ENCODE measurements around the gene TIGD3. TPM values are rescaled to one million over a fixed set of nuclear protein-coding genes. Genes with fewer than 3 reads are reported as not detected.

TIGD3 gene
- total RNA-seq, 2 experiments from 2014 or later, result 0.42 to 0.79 TPM

DNA sequence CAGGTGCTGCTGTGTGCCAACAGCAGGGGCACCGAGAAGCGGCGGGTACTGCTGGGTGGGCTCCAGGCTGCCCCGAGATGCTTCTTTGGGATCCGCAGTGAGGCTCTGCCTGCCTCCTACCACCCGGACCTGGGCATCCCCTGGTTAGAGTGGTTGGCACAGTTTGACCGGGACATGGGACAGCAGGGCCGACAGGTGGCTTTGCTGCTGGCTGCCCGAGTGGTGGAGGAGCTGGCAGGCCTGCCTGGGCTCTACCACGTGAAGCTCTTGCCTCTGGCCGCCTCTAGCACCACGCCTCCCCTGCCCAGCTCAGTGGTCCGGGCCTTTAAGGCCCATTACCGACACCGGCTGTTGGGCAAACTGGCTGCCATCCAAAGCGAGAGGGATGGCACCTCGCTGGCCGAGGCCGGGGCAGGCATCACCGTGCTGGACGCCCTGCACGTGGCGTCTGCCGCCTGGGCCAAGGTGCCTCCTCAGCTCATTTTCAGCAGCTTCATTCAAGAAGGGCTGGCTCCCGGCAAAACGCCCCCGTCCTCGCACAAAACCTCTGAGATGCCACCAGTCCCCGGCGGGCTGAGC lies 1.9 kb downstream of the TIGD3 start:
- Mint-ChIP-seq H3K9me3 (no peaks in the 10 kb centered on the region), H3K27me3 (peaks cover 4% of the 10 kb centered on the region), H3K27ac (no peak overlapping the region), H3K4me1 (peaks cover 16% of the 10 kb centered on the region), H3K4me3 (peak overlapping the region; percentile 51), H3K36me3 (ENCODE audit: low read depth) (peaks cover 8% of the 10 kb centered on the region)
- POLR2A ChIA-PET, result no interaction called here
- CTCF ChIA-PET, result interaction anchor here (0.7 to 1.3 kb wide), 4 partner anchors 10 to 150 kb away, joined by 3 to 4 read pairs (median 3); no protein-coding TSS in a partner anchor
- DNase-seq, result no peak

DNA sequence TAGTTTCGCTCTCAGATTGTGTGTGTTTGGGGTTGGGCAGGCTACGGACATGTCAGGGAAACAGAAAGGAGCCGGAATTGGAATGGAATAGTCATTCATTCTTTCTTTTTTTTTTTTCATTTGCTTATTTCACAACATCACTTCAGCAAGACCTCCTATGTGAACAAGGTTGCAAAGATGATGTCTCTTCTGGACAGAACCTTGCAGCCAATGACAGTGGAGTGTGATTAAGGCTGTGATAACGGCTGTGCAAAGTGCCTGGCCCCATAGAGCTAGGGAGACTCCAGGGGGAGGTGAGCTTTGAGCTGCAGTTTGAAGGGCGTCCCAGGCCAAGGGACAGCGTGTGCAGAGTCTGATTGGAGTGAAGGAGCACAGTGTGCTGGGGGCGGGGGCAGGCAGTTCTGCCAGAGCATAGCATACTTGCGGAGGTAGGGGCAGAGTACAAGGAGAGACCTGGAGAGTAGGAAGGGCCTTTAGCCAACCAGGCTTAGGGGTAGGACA lies 3.4 kb downstream of the TIGD3 start:
- H3K9me3 Mint-ChIP-seq, result no peaks in the 10 kb centered on the region

GRCh38 chr11:65362320-65362931 lies 7.9 kb downstream of the TIGD3 start:
- Mint-ChIP-seq H3K27ac (peak overlapping the region; percentile 32), H3K4me1 (peaks cover 14% of the 10 kb centered on the region), H3K36me3 (ENCODE audit: low read depth) (no peaks in the 10 kb centered on the region), H3K27me3 (no peaks in the 10 kb centered on the region), H3K4me3 (no peak overlapping the region), H3K9me3 (no peaks in the 10 kb centered on the region)
- DNase-seq, result no peak
- CTCF ChIA-PET, result interaction anchor here (0.8 to 1.3 kb wide), 4 partner anchors 14 to 178 kb away, joined by 3 to 5 read pairs (median 4); no protein-coding TSS in a partner anchor
- POLR2A ChIA-PET, result no interaction called here

More for the DNA sequence above, 3.4 kb downstream of the TIGD3 start:
- ChIA-PET CTCF (interaction anchor here (0.6 to 1.2 kb wide), 11 partner anchors 28 to 489 kb away, joined by 3 to 4 read pairs (median 3); partner anchors contain the start of gene CDC42EP2), POLR2A (interaction anchor here (0.6 kb wide), 1 partner anchor 142 kb away, joined by 3 read pairs; no protein-coding TSS in a partner anchor)
- Mint-ChIP-seq H3K4me3 (no peak overlapping the region), H3K27ac (no peak overlapping the region), H3K27me3 (peaks cover 4% of the 10 kb centered on the region), H3K4me1 (peaks cover 24% of the 10 kb centered on the region), H3K36me3 (ENCODE audit: low read depth) (no peaks in the 10 kb centered on the region)
- no peak for DNase-seq

GRCh38 chr11:65362966-65363365 lies 8.4 kb downstream of the TIGD3 start:
- Mint-ChIP-seq H3K4me1 (peaks cover 14% of the 10 kb centered on the region), H3K4me3 (no peak overlapping the region), H3K27me3 (no peaks in the 10 kb centered on the region), H3K36me3 (ENCODE audit: low read depth) (no peaks in the 10 kb centered on the region), H3K27ac (peak overlapping the region; percentile 31), H3K9me3 (no peaks in the 10 kb centered on the region)
- POLR2A ChIA-PET, result no interaction called here
- CTCF ChIA-PET, result interaction anchor here (0.6 to 1.3 kb wide), 3 partner anchors 15 to 53 kb away, joined by 3 to 5 read pairs (median 3); no protein-coding TSS in a partner anchor
- no peak for DNase-seq

- H3K36me3 Mint-ChIP-seq (ENCODE audit: low read depth), result no peaks in the 10 kb centered on the region
- ChIA-PET POLR2A (no interaction called here), CTCF (no interaction called here)
- peaks cover 14% of the 10 kb centered on the region for H3K4me1 Mint-ChIP-seq
- H3K27ac Mint-ChIP-seq, result no peak overlapping the region
- H3K9me3 Mint-ChIP-seq, result no peaks in the 10 kb centered on the region
- H3K27me3 Mint-ChIP-seq, result no peaks in the 10 kb centered on the region
- DNase-seq, result no peak
- H3K4me3 Mint-ChIP-seq, result no peak overlapping the region
These were observed 9.2 kb downstream of the TIGD3 start for GRCh38 chr11:65363770-65364169.

- H3K27me3 Mint-ChIP-seq, result no peaks in the 10 kb centered on the region
- H3K4me1 Mint-ChIP-seq, result peaks cover 14% of the 10 kb centered on the region
- ChIA-PET POLR2A (no interaction called here), CTCF (interaction anchor here (1.2 kb wide), 1 partner anchor 38 kb away, joined by 3 read pairs; no protein-coding TSS in a partner anchor)
- no peak overlapping the region for H3K4me3 Mint-ChIP-seq
- no peaks in the 10 kb centered on the region for H3K36me3 Mint-ChIP-seq (ENCODE audit: low read depth)
- DNase-seq, result peak; percentile 49
- H3K27ac Mint-ChIP-seq, result no peak overlapping the region
- no peaks in the 10 kb centered on the region for H3K9me3 Mint-ChIP-seq
These were observed 11.8 kb downstream of the TIGD3 start for GRCh38 chr11:65366340-65366773.

DNA sequence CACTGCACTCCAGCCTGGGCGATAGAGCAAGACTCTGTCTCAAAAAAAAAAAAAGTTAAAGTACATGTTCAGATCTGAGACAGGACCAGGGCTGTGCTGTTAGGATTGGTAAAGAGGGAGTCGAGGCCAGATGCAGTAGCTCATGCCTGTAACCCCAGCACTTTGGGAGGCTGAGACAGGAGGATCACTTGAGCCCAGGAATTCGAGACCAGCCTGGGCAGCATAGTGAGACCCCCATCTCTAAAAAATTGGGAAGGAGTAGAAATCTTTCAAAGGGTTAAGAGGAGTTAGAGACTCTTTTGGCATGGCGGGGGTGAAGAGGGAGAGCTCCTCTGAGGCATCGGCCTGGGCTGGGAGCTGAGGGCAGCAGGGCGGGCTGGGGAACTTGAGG lies 16.1 kb downstream of the TIGD3 start:
- Mint-ChIP-seq H3K9me3 (no peaks in the 10 kb centered on the region), H3K27me3 (no peaks in the 10 kb centered on the region), H3K36me3 (ENCODE audit: low read depth) (no peaks in the 10 kb centered on the region), H3K27ac (no peak overlapping the region), H3K4me3 (no peak overlapping the region), H3K4me1 (peaks cover 4% of the 10 kb centered on the region)
- ChIA-PET CTCF (interaction anchor here (0.6 to 1.8 kb wide), 8 partner anchors 8 to 258 kb away, joined by 3 to 6 read pairs (median 4); partner anchors contain the start of gene FAM89B), POLR2A (no interaction called here)
- DNase-seq, result no peak

- no peak overlapping the region for H3K4me3 Mint-ChIP-seq
- H3K27me3 Mint-ChIP-seq, result no peaks in the 10 kb centered on the region
- H3K27ac Mint-ChIP-seq, result no peak overlapping the region
- no peaks in the 10 kb centered on the region for H3K4me1 Mint-ChIP-seq
- H3K36me3 Mint-ChIP-seq (ENCODE audit: low read depth), result no peaks in the 10 kb centered on the region
- ChIA-PET CTCF (interaction anchor here (0.5 to 4.0 kb wide), 3 partner anchors 42 to 137 kb away, joined by 4 to 20 read pairs (median 6); no protein-coding TSS in a partner anchor), POLR2A (no interaction called here)
- DNase-seq, result no peak
- H3K9me3 Mint-ChIP-seq, result no peaks in the 10 kb centered on the region
These were observed 19.5 kb downstream of the TIGD3 start for GRCh38 chr11:65373839-65374580.

- H3K9me3 Mint-ChIP-seq, result no peaks in the 10 kb centered on the region
- no peaks in the 10 kb centered on the region for H3K27me3 Mint-ChIP-seq
These were observed 20.5 kb downstream of the TIGD3 start for GRCh38 chr11:65375012-65375411.

GRCh38 chr11:65376138-65376713 lies 21.7 kb downstream of the TIGD3 start:
- no peaks in the 10 kb centered on the region for H3K9me3 Mint-ChIP-seq

More at GRCh38 chr11:65375012-65375411, 20.5 kb downstream of the TIGD3 start:
- no peak overlapping the region for H3K4me3 Mint-ChIP-seq
- CTCF ChIA-PET, result interaction anchor here (1.9 to 4.0 kb wide), 2 partner anchors 41 to 136 kb away, joined by 6 to 20 read pairs; no protein-coding TSS in a partner anchor
- peaks cover 1% of the 10 kb centered on the region for H3K4me1 Mint-ChIP-seq
- DNase-seq, result no peak
- POLR2A ChIA-PET, result interaction anchor here (0.6 kb wide), 2 partner anchors 32 to 544 kb away, joined by 3 to 4 read pairs; no protein-coding TSS in a partner anchor
- H3K36me3 Mint-ChIP-seq (ENCODE audit: low read depth), result no peaks in the 10 kb centered on the region
- H3K27ac Mint-ChIP-seq, result no peak overlapping the region

DNA sequence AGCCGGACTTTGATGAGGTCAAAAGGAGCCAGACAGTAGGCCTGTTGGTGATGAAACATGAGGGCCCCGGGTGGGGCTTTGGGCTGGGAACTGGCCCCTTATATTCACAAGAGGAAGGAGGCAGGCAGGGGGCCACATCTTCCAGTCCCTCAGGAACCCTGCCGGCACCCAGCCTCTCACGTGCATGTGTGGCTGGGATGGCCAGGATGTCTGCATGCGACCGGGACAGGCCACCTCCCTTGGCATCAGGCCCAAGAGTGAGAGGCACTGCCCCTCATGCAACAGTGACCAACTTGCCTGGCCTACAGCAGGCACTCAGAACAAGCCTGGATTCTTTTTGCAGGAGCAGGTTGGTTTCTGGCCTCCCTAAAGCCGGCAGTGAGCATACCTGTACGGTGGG lies 22.5 kb downstream of the TIGD3 start:
- no peak overlapping the region for H3K27ac Mint-ChIP-seq
- peaks cover 15% of the 10 kb centered on the region for H3K4me1 Mint-ChIP-seq
- H3K36me3 Mint-ChIP-seq (ENCODE audit: low read depth), result no peaks in the 10 kb centered on the region
- H3K4me3 Mint-ChIP-seq, result no peak overlapping the region
- ChIA-PET CTCF (no interaction called here), POLR2A (no interaction called here)
- no peaks in the 10 kb centered on the region for H3K27me3 Mint-ChIP-seq
- DNase-seq, result no peak
- no peaks in the 10 kb centered on the region for H3K9me3 Mint-ChIP-seq

More at GRCh38 chr11:65376138-65376713, 21.7 kb downstream of the TIGD3 start:
- no peaks in the 10 kb centered on the region for H3K27me3 Mint-ChIP-seq
- no peaks in the 10 kb centered on the region for H3K36me3 Mint-ChIP-seq (ENCODE audit: low read depth)
- peaks cover 9% of the 10 kb centered on the region for H3K4me1 Mint-ChIP-seq
- CTCF ChIA-PET, result interaction anchor here (0.6 to 4.0 kb wide), 4 partner anchors 16 to 136 kb away, joined by 3 to 20 read pairs (median 4); no protein-coding TSS in a partner anchor
- POLR2A ChIA-PET, result interaction anchor here (0.7 kb wide), 1 partner anchor 93 kb away, joined by 7 read pairs; no protein-coding TSS in a partner anchor
- no peak overlapping the region for H3K4me3 Mint-ChIP-seq
- DNase-seq, result no peak
- no peak overlapping the region for H3K27ac Mint-ChIP-seq

DNA sequence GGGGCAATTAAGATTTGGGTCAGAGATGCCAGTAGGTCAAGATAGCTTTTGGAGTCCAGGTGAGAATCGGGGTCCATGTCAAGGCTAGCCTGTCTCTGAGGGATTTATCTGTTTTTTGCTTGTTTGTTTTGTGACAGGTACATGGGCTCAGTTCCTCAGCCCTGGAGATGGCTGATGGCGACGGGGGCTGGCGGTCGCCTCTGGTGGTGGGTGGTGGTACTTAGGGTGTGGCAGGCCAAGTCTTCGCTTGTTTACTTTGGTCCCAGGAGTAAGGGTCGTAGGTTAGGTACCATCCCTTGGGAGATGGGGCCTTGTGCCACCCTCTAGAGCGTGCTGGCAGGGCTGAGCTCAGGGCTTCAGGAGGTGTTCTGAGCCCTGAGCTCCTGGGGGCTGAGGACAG lies 23.2 kb downstream of the TIGD3 start:
- Mint-ChIP-seq H3K27ac (no peak overlapping the region), H3K27me3 (no peaks in the 10 kb centered on the region)

More for the DNA sequence above, 23.2 kb downstream of the TIGD3 start:
- Mint-ChIP-seq H3K4me1 (peaks cover 19% of the 10 kb centered on the region), H3K36me3 (ENCODE audit: low read depth) (no peaks in the 10 kb centered on the region), H3K4me3 (no peak overlapping the region), H3K9me3 (no peaks in the 10 kb centered on the region)
- DNase-seq, result no peak
- ChIA-PET POLR2A (no interaction called here), CTCF (interaction anchor here (0.9 to 4.1 kb wide), 5 partner anchors 9 to 132 kb away, joined by 3 to 15 read pairs (median 7); partner anchors contain the start of gene FRMD8)
